Measurements from ENCODE around the gene SYT9.

GRCh38 chr11:7239877-7240276, 11.8 kb upstream of the SYT9 start:
- TF ChIP-seq, protein P1, sequence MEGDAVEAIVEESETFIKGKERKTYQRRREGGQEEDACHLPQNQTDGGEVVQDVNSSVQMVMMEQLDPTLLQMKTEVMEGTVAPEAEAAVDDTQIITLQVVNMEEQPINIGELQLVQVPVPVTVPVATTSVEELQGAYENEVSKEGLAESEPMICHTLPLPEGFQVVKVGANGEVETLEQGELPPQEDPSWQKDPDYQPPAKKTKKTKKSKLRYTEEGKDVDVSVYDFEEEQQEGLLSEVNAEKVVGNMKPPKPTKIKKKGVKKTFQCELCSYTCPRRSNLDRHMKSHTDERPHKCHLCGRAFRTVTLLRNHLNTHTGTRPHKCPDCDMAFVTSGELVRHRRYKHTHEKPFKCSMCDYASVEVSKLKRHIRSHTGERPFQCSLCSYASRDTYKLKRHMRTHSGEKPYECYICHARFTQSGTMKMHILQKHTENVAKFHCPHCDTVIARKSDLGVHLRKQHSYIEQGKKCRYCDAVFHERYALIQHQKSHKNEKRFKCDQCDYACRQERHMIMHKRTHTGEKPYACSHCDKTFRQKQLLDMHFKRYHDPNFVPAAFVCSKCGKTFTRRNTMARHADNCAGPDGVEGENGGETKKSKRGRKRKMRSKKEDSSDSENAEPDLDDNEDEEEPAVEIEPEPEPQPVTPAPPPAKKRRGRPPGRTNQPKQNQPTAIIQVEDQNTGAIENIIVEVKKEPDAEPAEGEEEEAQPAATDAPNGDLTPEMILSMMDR (IDR thresholded peaks at IDR 0.05; ENCODE audit: extremely low read depth in 1 of 2, insufficient read depth in 1 of 2, low read depth in 1 of 2, low read length in 2 of 2): no peak
- TF ChIP-seq MAX (IDR thresholded peaks at IDR 0.05; ENCODE audit: insufficient read depth, insufficient read length) (no peak), POLR2AphosphoS5 (IDR thresholded peaks at IDR 0.05; ENCODE audit: insufficient read depth, low read depth, low read length) (no peak), EZH2 (IDR thresholded peaks at IDR 0.05; ENCODE audit: borderline replicate concordance, low read depth, low read length, severe bottlenecking) (no peak), GATA2 (IDR thresholded peaks at IDR 0.05; ENCODE audit: insufficient read depth, insufficient read length, low read depth, low read length) (no peak)

Data from endothelial cell of umbilical vein (primary cell).